ENCODE data around the gene GJA1. TPM values are rescaled to one million over a fixed set of nuclear protein-coding genes. Genes with fewer than 3 reads are reported as not detected.
A peak's percentile ranks its signal among the peaks of the same experiment; 100 is the strongest.

Gene GJA1
- total and polyA plus RNA-seq, 2 donors from 2014 or later = 14.2 to 47.8 TPM

DNA sequence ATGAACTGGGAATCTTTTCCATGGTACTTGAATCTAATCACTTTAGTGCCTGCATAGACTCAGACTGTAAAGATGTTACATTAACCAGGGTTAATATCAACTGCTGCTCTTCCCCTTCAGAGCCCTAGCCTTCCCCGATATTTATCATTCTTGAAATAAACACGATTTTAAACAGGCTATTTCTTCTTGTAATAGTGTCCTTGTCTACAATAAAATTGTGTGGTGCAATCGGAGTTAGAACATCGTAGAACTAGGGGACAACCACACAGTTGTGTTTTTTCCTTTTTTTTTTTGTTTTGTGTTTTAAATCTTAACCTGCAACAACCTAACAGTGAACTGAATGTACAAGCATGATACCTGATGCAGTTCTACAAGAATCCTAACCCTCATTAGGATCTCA lies 4.5 kb downstream of the GJA1 start:
- Histone ChIP-seq H3K27ac (ENCODE audit: low read depth in 2 of 2, low read length in 2 of 2) (no peak overlapping the region), H3K9ac (ENCODE audit: low read length in 3 of 3) (no peak overlapping the region), H3K27me3 (ENCODE audit: control insufficient read depth, insufficient read depth, low read length) (no peaks in the 10 kb centered on the region), H3K4me1 (ENCODE audit: control insufficient read depth in 2 of 3, insufficient read depth in 2 of 3, low read depth in 1 of 3, low read length in 3 of 3) (no peaks in the 10 kb centered on the region), H3K9me3 (ENCODE audit: control insufficient read depth in 2 of 3, insufficient read depth in 1 of 3, low read length in 3 of 3) (no peaks in the 10 kb centered on the region), H3K4me3 (ENCODE audit: low read length in 3 of 3) (no peak overlapping the region), H3K36me3 (ENCODE audit: control insufficient read depth in 2 of 3, insufficient read depth in 3 of 3, low read length in 3 of 3) (no peaks in the 10 kb centered on the region)
- peak in 1 of 5 donors; percentile 23 for DNase-seq
- TF ChIP-seq, protein P1, sequence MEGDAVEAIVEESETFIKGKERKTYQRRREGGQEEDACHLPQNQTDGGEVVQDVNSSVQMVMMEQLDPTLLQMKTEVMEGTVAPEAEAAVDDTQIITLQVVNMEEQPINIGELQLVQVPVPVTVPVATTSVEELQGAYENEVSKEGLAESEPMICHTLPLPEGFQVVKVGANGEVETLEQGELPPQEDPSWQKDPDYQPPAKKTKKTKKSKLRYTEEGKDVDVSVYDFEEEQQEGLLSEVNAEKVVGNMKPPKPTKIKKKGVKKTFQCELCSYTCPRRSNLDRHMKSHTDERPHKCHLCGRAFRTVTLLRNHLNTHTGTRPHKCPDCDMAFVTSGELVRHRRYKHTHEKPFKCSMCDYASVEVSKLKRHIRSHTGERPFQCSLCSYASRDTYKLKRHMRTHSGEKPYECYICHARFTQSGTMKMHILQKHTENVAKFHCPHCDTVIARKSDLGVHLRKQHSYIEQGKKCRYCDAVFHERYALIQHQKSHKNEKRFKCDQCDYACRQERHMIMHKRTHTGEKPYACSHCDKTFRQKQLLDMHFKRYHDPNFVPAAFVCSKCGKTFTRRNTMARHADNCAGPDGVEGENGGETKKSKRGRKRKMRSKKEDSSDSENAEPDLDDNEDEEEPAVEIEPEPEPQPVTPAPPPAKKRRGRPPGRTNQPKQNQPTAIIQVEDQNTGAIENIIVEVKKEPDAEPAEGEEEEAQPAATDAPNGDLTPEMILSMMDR (IDR thresholded peaks at IDR 0.05; ENCODE audit: borderline replicate concordance, extremely low read depth, insufficient read depth) = no peak
- FAIRE-seq = no peak
- intact Hi-C loops (cut with DNase I) = no loop called here

GRCh38 chr6:121441477-121441876 lies 6.0 kb downstream of the GJA1 start:
- H3K9me3 ChIP-seq (ENCODE audit: control insufficient read depth in 2 of 3, insufficient read depth in 1 of 3, low read length in 3 of 3) = no peaks in the 10 kb centered on the region
- no peaks in the 10 kb centered on the region for H3K27me3 ChIP-seq (ENCODE audit: control insufficient read depth, insufficient read depth, low read length)
- no peaks in the 10 kb centered on the region for H3K36me3 ChIP-seq (ENCODE audit: control insufficient read depth in 2 of 3, insufficient read depth in 3 of 3, low read length in 3 of 3)
- DNase-seq = no peak
- intact Hi-C loops (cut with DNase I) = no loop called here
- no peak for FAIRE-seq
- no peaks in the 10 kb centered on the region for H3K4me1 ChIP-seq (ENCODE audit: control insufficient read depth in 2 of 3, insufficient read depth in 2 of 3, low read depth in 1 of 3, low read length in 3 of 3)
- TF ChIP-seq, protein P1 (IDR thresholded peaks at IDR 0.05; ENCODE audit: borderline replicate concordance, extremely low read depth, insufficient read depth) = no peak
- no peak overlapping the region for H3K4me3 ChIP-seq (ENCODE audit: low read length in 3 of 3)
- H3K27ac ChIP-seq (ENCODE audit: low read depth in 2 of 2, low read length in 2 of 2) = no peak overlapping the region
- no peak overlapping the region for H3K9ac ChIP-seq (ENCODE audit: low read length in 3 of 3)

DNA sequence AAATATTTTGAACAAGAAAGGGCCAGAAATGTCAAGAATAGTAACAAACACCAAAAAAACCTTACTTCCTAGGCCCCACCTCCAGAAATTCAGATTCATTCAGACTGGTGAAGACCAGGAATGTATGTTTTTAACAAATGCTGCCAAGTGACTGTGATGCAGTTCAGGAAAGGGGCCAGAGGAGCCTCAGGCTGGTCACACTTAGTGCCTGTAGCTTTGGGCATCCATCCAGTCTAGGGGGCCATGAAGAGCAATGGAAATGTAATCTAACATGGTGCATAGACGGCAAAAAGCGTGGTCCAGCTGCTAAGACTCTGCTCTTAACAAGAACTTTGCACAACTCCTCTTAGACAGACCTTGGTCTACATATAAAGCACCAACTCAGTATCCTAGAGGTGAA lies 7.1 kb downstream of the GJA1 start:
- intact Hi-C loops (cut with DNase I) = no loop called here

More for the DNA sequence above, 7.1 kb downstream of the GJA1 start:
- Histone ChIP-seq H3K9ac (ENCODE audit: low read length in 3 of 3) (no peak overlapping the region), H3K4me1 (ENCODE audit: control insufficient read depth in 2 of 3, insufficient read depth in 2 of 3, low read depth in 1 of 3, low read length in 3 of 3) (no peaks in the 10 kb centered on the region), H3K9me3 (ENCODE audit: control insufficient read depth in 2 of 3, insufficient read depth in 1 of 3, low read length in 3 of 3) (no peaks in the 10 kb centered on the region), H3K27me3 (ENCODE audit: control insufficient read depth, insufficient read depth, low read length) (no peaks in the 10 kb centered on the region), H3K36me3 (ENCODE audit: control insufficient read depth in 2 of 3, insufficient read depth in 3 of 3, low read length in 3 of 3) (peaks cover 0 to 6% (median 0%) of the 10 kb centered on the region in 3 donors), H3K4me3 (ENCODE audit: low read length in 3 of 3) (no peak overlapping the region), H3K27ac (ENCODE audit: low read depth in 2 of 2, low read length in 2 of 2) (no peak overlapping the region)
- no peak for DNase-seq
- no peak for FAIRE-seq
- TF ChIP-seq, protein P1 (IDR thresholded peaks at IDR 0.05; ENCODE audit: borderline replicate concordance, extremely low read depth, insufficient read depth) = no peak
